SK-N-MC (cell line): Measurements from ENCODE around the gene LRRC9.

ENCODE experiments used
- EZH2 ChIP-seq: fragments of 200-600 bp; sonication (generic); IDR thresholded peaks from one replicate; pipeline ENCODE4 v1.6.1; 2017; ENCODE audit warnings: antibody characterized with exemption
- FOXP2 ChIP-seq: optimal IDR thresholded peaks from 2 replicates; pipeline ENCODE3; 2011; ENCODE audit warnings: mild to moderate bottlenecking, moderate library complexity; ENCODE audit not compliant: insufficient read depth; ENCODE audit errors: extremely low read length, control extremely low read depth
- POLR2AphosphoS5 ChIP-seq: IDR thresholded peaks from 2 replicates; pipeline ENCODE4 v1.6.1; 2012; ENCODE audit warnings: mild to moderate bottlenecking, low read depth, low read length, borderline replicate concordance

DNA sequence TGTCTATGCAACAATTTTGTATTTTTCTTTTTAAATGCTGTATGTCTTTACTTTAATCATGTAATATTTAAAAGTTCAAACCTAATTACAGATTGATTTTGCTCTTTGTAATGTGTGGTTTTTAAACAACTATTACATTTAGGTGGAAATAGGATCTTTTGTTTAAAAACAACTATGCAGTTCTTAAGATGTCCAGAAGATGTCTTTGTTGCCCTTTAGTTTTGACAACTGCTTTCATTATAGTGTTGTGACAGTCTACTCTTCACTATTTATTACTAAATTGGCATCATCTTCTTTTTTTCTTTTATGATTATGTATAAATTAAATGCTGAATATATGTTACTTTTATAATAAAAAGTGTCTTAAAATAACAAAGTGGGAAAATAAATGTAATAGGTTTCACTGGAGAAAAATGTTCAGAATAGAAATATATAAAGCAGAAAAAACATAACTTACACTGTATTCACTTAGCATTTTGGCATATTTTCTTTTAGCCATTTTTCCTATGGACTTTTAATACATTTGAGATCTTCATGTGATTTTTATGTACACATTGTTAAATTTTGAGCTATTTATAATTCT lies 144.6 kb downstream of the LRRC9 start:
- TF ChIP-seq POLR2AphosphoS5, result no peak
- no peak for TF ChIP-seq EZH2
- no peak for TF ChIP-seq FOXP2
